HEK293 (cell line): ENCODE results near the gene AMT.

Source experiments
- CTCF ChIP-seq: fragments of 450-650 bp; formaldehyde crosslinking; IDR thresholded peaks from 2 replicates; pipeline ENCODE4 v1.5.1; 2016; ENCODE audit warnings: missing biosample characterization, missing genetic modification characterization
- MYNN ChIP-seq: fragments of 450-650 bp; formaldehyde crosslinking; IDR thresholded peaks from 2 replicates; pipeline ENCODE4 v1.5.1; 2016; ENCODE audit warnings: missing biosample characterization, missing genetic modification characterization, borderline replicate concordance
- OVOL3 ChIP-seq: fragments of 450-650 bp; formaldehyde crosslinking; IDR thresholded peaks from 2 replicates; pipeline ENCODE4 v1.5.1; 2016; ENCODE audit warnings: missing biosample characterization, missing genetic modification characterization
- REST ChIP-seq: fragments of 450-650 bp; formaldehyde crosslinking; IDR thresholded peaks from 2 replicates; pipeline ENCODE4 v1.5.1; 2016; ENCODE audit warnings: missing biosample characterization, missing genetic modification characterization
- SCRT2 ChIP-seq: fragments of 450-650 bp; formaldehyde crosslinking; IDR thresholded peaks from 2 replicates; pipeline ENCODE4 v1.5.1; 2016; ENCODE audit warnings: missing biosample characterization, missing genetic modification characterization
- YY1 ChIP-seq: fragments of 450-650 bp; formaldehyde crosslinking; IDR thresholded peaks from 2 replicates; pipeline ENCODE4 v1.5.1; 2018; ENCODE audit warnings: missing biosample characterization, missing genetic modification characterization
- ZBTB10 ChIP-seq: fragments of 450-650 bp; formaldehyde crosslinking; IDR thresholded peaks from 2 replicates; pipeline ENCODE4 v1.5.1; 2016; ENCODE audit warnings: missing biosample characterization, missing genetic modification characterization
- ZBTB11 ChIP-seq: fragments of 450-650 bp; formaldehyde crosslinking; conservative IDR thresholded peaks from 2 replicates; pipeline ENCODE4 v1.5.1; 2016; ENCODE audit warnings: low read depth, missing biosample characterization, missing genetic modification characterization
- ZNF146 ChIP-seq: fragments of 450-650 bp; formaldehyde crosslinking; IDR thresholded peaks from 2 replicates; pipeline ENCODE4 v1.5.1; 2016; ENCODE audit warnings: missing biosample characterization, missing genetic modification characterization
- ZNF274 ChIP-seq, 2 experiments: fragments of 200-500 bp in 1 of 2; fragments of 450-650 bp in 1 of 2; sonication (Bioruptor generic) in 1 of 2; formaldehyde crosslinking in 1 of 2; IDR thresholded peaks; 2 replicates each; pipeline versions ENCODE4 v1.5.1 to v1.6.1; 2014 to 2016; ENCODE audit warnings: borderline replicate concordance in 1 of 2, inconsistent platforms in 1 of 2, low read length in 1 of 2, missing biosample characterization in 1 of 2, missing genetic modification characterization in 1 of 2
- ZNF48 ChIP-seq: fragments of 450-650 bp; formaldehyde crosslinking; IDR thresholded peaks from 2 replicates; pipeline ENCODE4 v1.5.1; 2016; ENCODE audit warnings: missing biosample characterization, missing genetic modification characterization
- ZNF645 ChIP-seq: fragments of 450-650 bp; formaldehyde crosslinking; IDR thresholded peaks from 2 replicates; pipeline ENCODE4; 2016; ENCODE audit warnings: missing biosample characterization, missing genetic modification characterization
- ZXDB ChIP-seq: fragments of 450-650 bp; formaldehyde crosslinking; IDR thresholded peaks from 2 replicates; pipeline ENCODE4 v1.5.1; 2016; ENCODE audit warnings: missing biosample characterization, missing genetic modification characterization

GRCh38 chr3:49370585-49371290 lies 51.5 kb downstream of the AMT start:
- no peak for TF ChIP-seq REST (tag by site-specific recombination)
- TF ChIP-seq ZNF48 (tag by site-specific recombination) = no peak
- no peak for TF ChIP-seq CTCF (tag by site-specific recombination)
- TF ChIP-seq ZNF146 (tag by site-specific recombination) = no peak
- TF ChIP-seq ZBTB11 (tag by site-specific recombination) = no peak
- no peak for TF ChIP-seq YY1 (tag by site-specific recombination)
- no peak for TF ChIP-seq SCRT2 (tag by site-specific recombination)
- no peak for TF ChIP-seq ZXDB
- no peak for TF ChIP-seq ZNF274 (IDR thresholded peaks at IDR 0.05; ENCODE audit: low read length)
- no peak for TF ChIP-seq ZNF274 (tag by site-specific recombination; IDR thresholded peaks at IDR 0.05; ENCODE audit: borderline replicate concordance)
- no peak for TF ChIP-seq MYNN (tag by site-specific recombination)
- no peak for TF ChIP-seq ZBTB10 (tag by site-specific recombination)
- TF ChIP-seq ZNF645 (tag by site-specific recombination) = no peak
- no peak for TF ChIP-seq OVOL3 (tag by site-specific recombination)
